Smooth muscle cell (in vitro differentiated cells): ENCODE results near the gene DAND5. TPM values are rescaled to one million over a fixed set of nuclear protein-coding genes. Genes with fewer than 3 reads are reported as not detected.

Experiments used
- DNase-seq: peaks from one replicate; lab custom pipeline; 2025; ENCODE audit not compliant: unreplicated experiment; lab: John Stamatoyannopoulos, UW
- H2AFZ ChIP-seq: fragments of 200-600 bp; sonication (generic); 2 replicates; pipeline ENCODE4 v1.6.0; 2016; ENCODE audit warnings: antibody characterized with exemption, low read depth, mild to moderate bottlenecking
- H3F3A ChIP-seq: fragments of 200-600 bp; sonication (generic); 2 replicates; pipeline ENCODE4 v1.6.0; 2017; ENCODE audit warnings: antibody characterized with exemption, low read depth
- H3K27ac ChIP-seq: fragments of 200-600 bp; sonication (generic); 2 replicates; pipeline ENCODE4 v1.5.1; 2016; ENCODE audit warnings: low read depth, mild to moderate bottlenecking
- H3K27me3 ChIP-seq: fragments of 200-600 bp; sonication (generic); 2 replicates; pipeline ENCODE4 v1.6.1; 2016; ENCODE audit warnings: low read depth, mild to moderate bottlenecking
- H3K36me3 ChIP-seq: fragments of 200-600 bp; sonication (generic); 2 replicates; pipeline ENCODE4 v1.5.1; 2016; ENCODE audit warnings: low read depth
- H3K4me1 ChIP-seq: fragments of 200-600 bp; sonication (generic); 2 replicates; pipeline ENCODE4 v1.5.1; 2016; ENCODE audit warnings: low read depth
- H3K4me2 ChIP-seq: fragments of 200-600 bp; sonication (generic); 2 replicates; pipeline ENCODE4 v1.6.0; 2016; ENCODE audit warnings: mild to moderate bottlenecking
- H3K4me3 ChIP-seq: fragments of 200-600 bp; sonication (generic); 2 replicates; pipeline ENCODE4 v1.5.1; 2016; ENCODE audit warnings: mild to moderate bottlenecking
- H3K79me2 ChIP-seq: fragments of 200-600 bp; sonication (generic); 2 replicates; pipeline ENCODE4 v1.6.0; 2016; ENCODE audit warnings: low read depth, mild to moderate bottlenecking
- H3K9ac ChIP-seq: fragments of 200-600 bp; sonication (generic); 2 replicates; pipeline ENCODE4 v1.6.0; 2016; ENCODE audit warnings: low read depth
- H3K9me3 ChIP-seq: fragments of 200-600 bp; sonication (generic); replicated peaks from 2 replicates; pipeline ENCODE4 v1.5.1; 2016; ENCODE audit warnings: low read depth
- H4K20me1 ChIP-seq: fragments of 200-600 bp; sonication (generic); 2 replicates; pipeline ENCODE4 v1.6.0; 2016; ENCODE audit warnings: low read depth
- CTCF ChIP-seq: fragments of 200-600 bp; sonication (generic); IDR thresholded peaks from 2 replicates; pipeline ENCODE4 v1.5.1; 2017; ENCODE audit warnings: borderline replicate concordance, mild to moderate bottlenecking, antibody characterized with exemption; ENCODE audit not compliant: insufficient read depth, poor library complexity, severe bottlenecking
- WGBS: methylation state at CpG from one replicate; pipeline ENCODE4 v1.1.7; 2016; ENCODE audit warnings: low lambda C conversion rate; 5-methylcytosine and 5-hydroxymethylcytosine counted together
- polyA plus RNA-seq: library from polyadenylated mRNA; unstranded; fragments of >200 nt; fragmentation: Nextera tagmentation; extraction: Ambion mirVana; gene quantifications from 2 replicates; pipeline ENCODE4 v1.2.1, GENCODE V29; 2016
- total RNA-seq: library from RNA; depleted of rRNA; stranded (reverse); fragments of >200 nt; gene quantifications from 2 replicates; pipeline ENCODE4 v1.2.3, GENCODE V29; 2014

Gene DAND5
- total and polyA plus RNA-seq, 2 experiments from 2014 or later, result not detected

- Histone ChIP-seq H3K9ac (no peak overlapping the region), H3K4me1 (no peaks in the 10 kb centered on the region), H3F3A (no peaks in the 10 kb centered on the region), H3K4me3 (no peak overlapping the region), H3K27me3 (peaks cover 91% of the 10 kb centered on the region), H3K9me3 (no peaks in the 10 kb centered on the region), H3K27ac (no peak overlapping the region), H3K4me2 (no peak overlapping the region), H3K36me3 (no peaks in the 10 kb centered on the region), H3K79me2 (no peaks in the 10 kb centered on the region), H4K20me1 (peaks cover 67% of the 10 kb centered on the region), H2AFZ (no peak overlapping the region)
- DNase-seq, result no peak
- TF ChIP-seq CTCF, result no peak
- 81% methylated on average over 18 of the region's 28 CpGs for WGBS
Measured at GRCh38 chr19:13006431-13007281, 37.3 kb downstream of the DAND5 start.

- Histone ChIP-seq H3K4me2 (no peak overlapping the region), H3K79me2 (no peaks in the 10 kb centered on the region), H4K20me1 (peaks cover 76% of the 10 kb centered on the region)
Measured at GRCh38 chr19:13007292-13008045, 38.1 kb downstream of the DAND5 start.

GRCh38 chr19:13008926-13009787, 39.8 kb downstream of the DAND5 start:
- H3K9ac ChIP-seq, result no peak overlapping the region
- 69% methylated on average over 28 of the region's 28 CpGs for WGBS
- peaks cover 98% of the 10 kb centered on the region for H3K27me3 ChIP-seq
- H3K36me3 ChIP-seq, result no peaks in the 10 kb centered on the region
- no peak for DNase-seq
- H3K79me2 ChIP-seq, result no peaks in the 10 kb centered on the region
- H2AFZ ChIP-seq, result no peak overlapping the region
- H3K4me1 ChIP-seq, result peaks cover 12% of the 10 kb centered on the region
- H4K20me1 ChIP-seq, result peaks cover 91% of the 10 kb centered on the region
- H3K9me3 ChIP-seq, result no peaks in the 10 kb centered on the region
- no peak overlapping the region for H3K4me3 ChIP-seq
- H3F3A ChIP-seq, result no peaks in the 10 kb centered on the region
- H3K27ac ChIP-seq, result no peak overlapping the region
- no peak for TF ChIP-seq CTCF
- no peak overlapping the region for H3K4me2 ChIP-seq

More at GRCh38 chr19:13007292-13008045, 38.1 kb downstream of the DAND5 start:
- H3K27ac ChIP-seq, result no peak overlapping the region
- no peaks in the 10 kb centered on the region for H3F3A ChIP-seq
- H3K36me3 ChIP-seq, result no peaks in the 10 kb centered on the region
- H3K4me1 ChIP-seq, result no peaks in the 10 kb centered on the region
- 77% methylated on average over 14 of the region's 17 CpGs for WGBS
- no peak for TF ChIP-seq CTCF
- no peak for DNase-seq
- H3K9me3 ChIP-seq, result no peaks in the 10 kb centered on the region
- no peak overlapping the region for H3K4me3 ChIP-seq
- no peak overlapping the region for H2AFZ ChIP-seq
- peaks cover 91% of the 10 kb centered on the region for H3K27me3 ChIP-seq
- no peak overlapping the region for H3K9ac ChIP-seq
